KMS-11 (cell line): ENCODE measurements around the gene CITED1.

Source experiments
- H2AFZ ChIP-seq: fragments of 200-600 bp; sonication (generic); 2 replicates; pipeline ENCODE4 v1.6.1; 2016; ENCODE audit warnings: antibody characterized with exemption, mixed run types, low read depth
- H3K27ac ChIP-seq: fragments of 200-600 bp; sonication (generic); 2 replicates; pipeline ENCODE4 v1.6.1; 2016; ENCODE audit warnings: mild to moderate bottlenecking, mixed run types
- H3K27me3 ChIP-seq: fragments of 200-600 bp; sonication (generic); 2 replicates; pipeline ENCODE4 v1.6.1; 2017; ENCODE audit warnings: mild to moderate bottlenecking, low read depth, mixed run types, moderate library complexity; ENCODE audit not compliant: insufficient read depth
- H3K36me3 ChIP-seq: fragments of 200-600 bp; sonication (generic); 2 replicates; pipeline ENCODE4 v1.6.1; 2017; ENCODE audit warnings: mild to moderate bottlenecking, mixed run types; ENCODE audit not compliant: insufficient read depth
- H3K4me1 ChIP-seq: fragments of 200-600 bp; sonication (generic); 2 replicates; pipeline ENCODE4 v1.6.1; 2016; ENCODE audit warnings: mild to moderate bottlenecking, low read depth, mixed run types; ENCODE audit not compliant: poor library complexity, severe bottlenecking
- H3K4me2 ChIP-seq: fragments of 200-600 bp; sonication (generic); 2 replicates; pipeline ENCODE4 v1.7.0; 2016; ENCODE audit warnings: mild to moderate bottlenecking, mixed run types
- H3K4me3 ChIP-seq: fragments of 200-600 bp; sonication (generic); IDR thresholded peaks from 2 replicates; pipeline ENCODE4 v1.6.1; 2017; ENCODE audit warnings: low read depth, low read length, mixed read lengths; ENCODE audit not compliant: insufficient read depth
- H3K79me2 ChIP-seq: fragments of 200-600 bp; sonication (generic); 2 replicates; pipeline ENCODE4 v1.6.1; 2016; ENCODE audit warnings: low read depth, mixed run types; ENCODE audit not compliant: insufficient read depth
- H3K9ac ChIP-seq: fragments of 200-600 bp; sonication (generic); 2 replicates; pipeline ENCODE4 v1.6.1; 2016; ENCODE audit warnings: mild to moderate bottlenecking, mixed run types
- H4K20me1 ChIP-seq: fragments of 200-600 bp; sonication (generic); 2 replicates; pipeline ENCODE4 v1.6.1; 2016; ENCODE audit warnings: mild to moderate bottlenecking, mixed run types; ENCODE audit not compliant: insufficient read depth
- CTCF ChIP-seq: fragments of 200-600 bp; sonication (generic); conservative IDR thresholded peaks from 2 replicates; pipeline ENCODE4 v1.6.1; 2017; ENCODE audit warnings: low read depth, mild to moderate bottlenecking, antibody characterized with exemption, low read length, moderate library complexity, mixed read lengths

Gene CITED1

GRCh38 chrX:72294497-72294896 is 11.2 kb downstream of the CITED1 start:
- no peak for TF ChIP-seq CTCF
- H3K79me2 ChIP-seq = no peaks in the 10 kb centered on the region
- H3K27me3 ChIP-seq = no peaks in the 10 kb centered on the region
- H4K20me1 ChIP-seq = no peaks in the 10 kb centered on the region
- H3K36me3 ChIP-seq = no peaks in the 10 kb centered on the region
- H3K9ac ChIP-seq = no peak overlapping the region
- H2AFZ ChIP-seq = no peak overlapping the region
- no peaks in the 10 kb centered on the region for H3K4me1 ChIP-seq
- H3K4me3 ChIP-seq = no peak overlapping the region
- no peak overlapping the region for H3K27ac ChIP-seq
- no peak overlapping the region for H3K4me2 ChIP-seq

- H3K36me3 ChIP-seq = no peaks in the 10 kb centered on the region
- H4K20me1 ChIP-seq = no peaks in the 10 kb centered on the region
- no peaks in the 10 kb centered on the region for H3K27me3 ChIP-seq
- no peak overlapping the region for H3K9ac ChIP-seq
- H3K4me2 ChIP-seq = no peak overlapping the region
- H2AFZ ChIP-seq = no peak overlapping the region
- H3K27ac ChIP-seq = no peak overlapping the region
- H3K4me3 ChIP-seq = no peak overlapping the region
- H3K4me1 ChIP-seq = no peaks in the 10 kb centered on the region
- no peaks in the 10 kb centered on the region for H3K79me2 ChIP-seq
- no peak for TF ChIP-seq CTCF
Measured at GRCh38 chrX:72282302-72282701, 23.4 kb downstream of the CITED1 start.

- Histone ChIP-seq H4K20me1 (no peaks in the 10 kb centered on the region; the same call in 1 of the 2 replicates), H2AFZ (no peak overlapping the region)
Measured at GRCh38 chrX:72280321-72280845, 25.3 kb downstream of the CITED1 start.

GRCh38 chrX:72276478-72276953 is 29.2 kb downstream of the CITED1 start:
- Histone ChIP-seq H2AFZ (peak overlapping the region; percentile 87; the same call in 1 of the 2 replicates), H3K79me2 (peaks cover 30% of the 10 kb centered on the region), H3K4me2 (peak overlapping the region; percentile 98), H3K4me1 (peaks cover 21% of the 10 kb centered on the region), H3K4me3 (no peak overlapping the region), H3K27me3 (no peaks in the 10 kb centered on the region), H4K20me1 (peaks cover 8% of the 10 kb centered on the region; the same call in 1 of the 2 replicates), H3K9ac (peak overlapping the region; percentile 97), H3K36me3 (peaks cover 21% of the 10 kb centered on the region; the same call in 1 of the 2 replicates), H3K27ac (peak overlapping the region; percentile 79)
- no peak for TF ChIP-seq CTCF

More at GRCh38 chrX:72280321-72280845, 25.3 kb downstream of the CITED1 start:
- peaks cover 8% of the 10 kb centered on the region; the same call in 1 of the 2 replicates for H3K36me3 ChIP-seq
- no peak overlapping the region for H3K4me3 ChIP-seq
- peaks cover 17% of the 10 kb centered on the region for H3K79me2 ChIP-seq
- H3K27ac ChIP-seq = no peak overlapping the region
- TF ChIP-seq CTCF = no peak
- H3K27me3 ChIP-seq = no peaks in the 10 kb centered on the region
- H3K9ac ChIP-seq = no peak overlapping the region
- no peak overlapping the region for H3K4me2 ChIP-seq
- peaks cover 7% of the 10 kb centered on the region for H3K4me1 ChIP-seq
